ENCODE results near the gene PFN3. TPM values are rescaled to one million over a fixed set of nuclear protein-coding genes. Genes with fewer than 3 reads are reported as not detected.

The PFN3 gene
- total and polyA plus RNA-seq, 2 of the 13 experiments (the other 11 are each of a cell fraction or from before 2014, with no cell fraction given) = not detected

DNA sequence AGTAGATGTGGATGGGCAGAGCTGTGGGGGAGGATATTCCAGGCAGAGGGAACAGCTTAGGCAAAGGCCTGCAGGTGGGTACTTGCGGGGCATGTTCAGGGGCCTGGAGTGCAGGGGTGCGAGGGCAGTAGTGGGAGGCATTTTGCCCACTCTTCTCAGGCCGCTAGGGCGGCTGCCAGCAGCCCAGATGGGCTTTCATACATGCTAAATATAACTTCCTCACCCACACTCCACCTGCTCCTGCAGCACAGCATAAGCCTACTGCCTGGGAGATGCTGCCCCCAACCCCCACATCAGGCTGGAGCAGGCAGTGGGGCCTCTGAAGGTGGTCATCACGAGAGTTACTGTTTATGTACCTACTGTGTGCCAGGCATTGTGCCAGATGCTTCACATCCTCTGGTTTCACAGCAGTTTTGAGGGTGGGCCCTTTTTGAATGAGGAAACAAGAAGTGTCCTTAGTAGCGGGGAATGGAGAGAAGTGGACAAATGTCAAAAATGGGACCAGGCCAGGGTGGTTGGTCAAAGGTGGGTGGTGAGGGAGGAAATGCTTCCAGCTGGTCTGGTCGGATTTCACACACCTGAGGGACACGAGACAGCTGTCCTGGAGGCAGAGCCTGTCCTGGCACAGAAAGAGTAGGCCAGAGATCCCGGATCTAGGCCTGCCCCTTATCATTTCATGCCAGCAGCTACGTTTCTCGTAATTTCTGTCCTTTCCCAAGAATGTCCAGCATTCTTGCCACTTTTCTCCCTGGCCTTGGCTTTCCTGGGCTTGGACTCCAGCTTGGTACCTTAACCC is 30.6 kb downstream of the PFN3 start (continued):
- no peak for TF ChIP-seq ZNF777 (CRISPR knock-in tag; IDR thresholded peaks at IDR 0.05)
- TF ChIP-seq EEA1 (CRISPR knock-in tag; IDR thresholded peaks at IDR 0.05; ENCODE audit: borderline replicate concordance) = 0 out of 2 replicates have a peak, but pooled peaks have one; percentile 31
- TF ChIP-seq, protein P1, sequence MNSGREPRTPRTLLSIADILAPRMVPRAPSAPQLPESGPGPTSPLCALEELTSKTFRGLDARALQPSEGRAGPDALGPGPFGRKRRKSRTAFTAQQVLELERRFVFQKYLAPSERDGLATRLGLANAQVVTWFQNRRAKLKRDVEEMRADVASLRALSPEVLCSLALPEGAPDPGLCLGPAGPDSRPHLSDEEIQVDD (CRISPR knock-in tag; IDR thresholded peaks at IDR 0.05; ENCODE audit: borderline replicate concordance) = no peak
- no peak for TF ChIP-seq POLR2AphosphoS5 (IDR thresholded peaks at IDR 0.05; ENCODE audit: low read depth, low read length)
- 0 out of 2 replicates have a peak, but pooled peaks have one; percentile 13 for TF ChIP-seq SPEN (CRISPR knock-in tag; IDR thresholded peaks at IDR 0.05; ENCODE audit: low read depth)
- TF ChIP-seq, protein P2, sequence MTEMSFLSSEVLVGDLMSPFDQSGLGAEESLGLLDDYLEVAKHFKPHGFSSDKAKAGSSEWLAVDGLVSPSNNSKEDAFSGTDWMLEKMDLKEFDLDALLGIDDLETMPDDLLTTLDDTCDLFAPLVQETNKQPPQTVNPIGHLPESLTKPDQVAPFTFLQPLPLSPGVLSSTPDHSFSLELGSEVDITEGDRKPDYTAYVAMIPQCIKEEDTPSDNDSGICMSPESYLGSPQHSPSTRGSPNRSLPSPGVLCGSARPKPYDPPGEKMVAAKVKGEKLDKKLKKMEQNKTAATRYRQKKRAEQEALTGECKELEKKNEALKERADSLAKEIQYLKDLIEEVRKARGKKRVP (CRISPR knock-in tag; IDR thresholded peaks at IDR 0.05) = no peak
- TF ChIP-seq, protein P3, sequence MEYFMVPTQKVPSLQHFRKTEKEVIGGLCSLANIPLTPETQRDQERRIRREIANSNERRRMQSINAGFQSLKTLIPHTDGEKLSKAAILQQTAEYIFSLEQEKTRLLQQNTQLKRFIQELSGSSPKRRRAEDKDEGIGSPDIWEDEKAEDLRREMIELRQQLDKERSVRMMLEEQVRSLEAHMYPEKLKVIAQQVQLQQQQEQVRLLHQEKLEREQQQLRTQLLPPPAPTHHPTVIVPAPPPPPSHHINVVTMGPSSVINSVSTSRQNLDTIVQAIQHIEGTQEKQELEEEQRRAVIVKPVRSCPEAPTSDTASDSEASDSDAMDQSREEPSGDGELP (IDR thresholded peaks at IDR 0.05; ENCODE audit: borderline replicate concordance, low read depth) = no peak
- TF ChIP-seq ZKSCAN5 (CRISPR knock-in tag; IDR thresholded peaks at IDR 0.05) = no peak
- TF ChIP-seq, protein P4, sequence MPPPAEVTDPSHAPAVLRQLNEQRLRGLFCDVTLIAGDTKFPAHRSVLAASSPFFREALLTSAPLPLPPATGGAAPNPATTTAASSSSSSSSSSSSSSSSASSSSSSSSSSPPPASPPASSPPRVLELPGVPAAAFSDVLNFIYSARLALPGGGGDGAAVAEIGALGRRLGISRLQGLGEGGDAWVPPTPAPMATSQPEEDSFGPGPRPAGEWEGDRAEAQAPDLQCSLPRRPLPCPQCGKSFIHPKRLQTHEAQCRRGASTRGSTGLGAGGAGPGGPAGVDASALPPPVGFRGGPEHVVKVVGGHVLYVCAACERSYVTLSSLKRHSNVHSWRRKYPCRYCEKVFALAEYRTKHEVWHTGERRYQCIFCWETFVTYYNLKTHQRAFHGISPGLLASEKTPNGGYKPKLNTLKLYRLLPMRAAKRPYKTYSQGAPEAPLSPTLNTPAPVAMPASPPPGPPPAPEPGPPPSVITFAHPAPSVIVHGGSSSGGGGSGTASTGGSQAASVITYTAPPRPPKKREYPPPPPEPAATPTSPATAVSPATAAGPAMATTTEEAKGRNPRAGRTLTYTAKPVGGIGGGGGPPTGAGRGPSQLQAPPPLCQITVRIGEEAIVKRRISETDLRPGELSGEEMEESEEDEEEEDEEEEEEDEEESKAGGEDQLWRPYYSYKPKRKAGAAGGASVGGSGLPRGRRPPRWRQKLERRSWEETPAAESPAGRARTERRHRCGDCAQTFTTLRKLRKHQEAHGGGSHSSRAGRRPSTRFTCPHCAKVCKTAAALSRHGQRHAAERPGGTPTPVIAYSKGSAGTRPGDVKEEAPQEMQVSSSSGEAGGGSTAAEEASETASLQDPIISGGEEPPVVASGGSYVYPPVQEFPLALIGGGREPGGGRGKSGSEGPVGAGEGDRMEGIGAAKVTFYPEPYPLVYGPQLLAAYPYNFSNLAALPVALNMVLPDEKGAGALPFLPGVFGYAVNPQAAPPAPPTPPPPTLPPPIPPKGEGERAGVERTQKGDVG (CRISPR knock-in tag; IDR thresholded peaks at IDR 0.05; ENCODE audit: borderline replicate concordance) = 0 out of 2 replicates have a peak, but pooled peaks have one; percentile 9

Data from HepG2 (cell line).